NCI-H2081 (cell line): ENCODE data around the gene MAP3K7.

Experiments used
- DNase-seq, 2 experiments: peaks; one replicate each; lab custom pipeline; 2025; lab: John Stamatoyannopoulos, UW

MAP3K7 gene

DNA sequence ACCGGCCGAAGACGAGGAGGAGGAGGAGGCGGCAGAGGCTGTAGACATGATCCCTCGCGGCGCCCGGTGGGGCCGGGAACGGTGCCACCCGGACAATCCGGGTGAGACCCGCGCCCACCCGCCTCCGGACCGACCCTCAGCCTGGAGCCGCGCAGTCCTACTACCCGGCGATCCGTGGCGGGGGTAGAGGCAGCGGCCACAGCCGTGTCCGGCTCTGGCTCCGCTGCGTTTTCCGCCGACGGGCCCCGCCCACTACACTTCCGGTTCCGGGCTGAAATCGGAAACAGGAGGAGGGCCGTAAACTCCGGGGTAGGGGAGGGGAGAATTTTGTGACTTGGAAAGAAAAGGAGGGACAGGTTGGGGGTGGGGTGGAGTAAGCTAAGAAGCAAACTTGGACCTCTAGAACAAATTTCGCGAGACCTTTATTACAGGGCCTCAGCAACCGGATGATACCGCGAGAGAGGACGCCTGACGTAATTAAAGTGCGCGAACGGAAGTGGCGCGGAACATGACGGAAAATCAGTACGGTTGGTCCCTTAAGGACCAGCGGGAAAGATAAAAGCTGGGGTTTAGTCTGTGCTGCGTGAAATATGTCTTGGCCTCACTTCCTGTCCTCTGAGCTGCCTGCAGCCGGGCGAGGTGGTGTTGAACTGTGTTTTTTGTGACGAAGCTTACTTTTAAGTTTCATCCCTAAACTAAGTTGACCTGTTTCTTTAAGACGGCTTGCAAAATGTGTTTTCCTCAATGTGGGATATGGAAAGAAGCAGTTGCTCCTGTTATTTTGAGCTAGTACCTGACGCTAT is at the start of gene MAP3K7:
Gene MAP3K7, minus strand, starts transcription at position 237 of the 803 bp plus-strand sequence. Its CDS starts 189 bp downstream, at position 48.
- peak; percentile 85 to 93 for DNase-seq

DNA sequence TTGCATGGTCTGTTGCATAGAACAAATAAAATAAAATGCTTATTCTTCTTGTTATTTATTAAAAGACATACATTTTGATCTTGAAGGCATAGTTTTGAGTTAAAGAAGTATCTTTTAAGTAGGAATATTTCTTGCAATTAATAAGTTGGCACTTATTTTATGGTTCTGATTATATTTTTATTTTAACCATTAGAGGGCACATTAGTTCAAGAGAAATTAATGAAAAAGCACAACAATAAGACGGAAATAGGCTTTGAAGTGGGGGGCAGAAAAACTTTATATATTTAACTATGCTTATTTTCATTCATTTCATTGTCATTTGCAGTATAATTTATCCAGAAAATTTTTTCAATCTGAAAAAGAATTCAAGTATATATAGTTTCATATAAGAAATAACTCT is 44.2 kb upstream of the MAP3K7 start:
- no peak for DNase-seq

DNA sequence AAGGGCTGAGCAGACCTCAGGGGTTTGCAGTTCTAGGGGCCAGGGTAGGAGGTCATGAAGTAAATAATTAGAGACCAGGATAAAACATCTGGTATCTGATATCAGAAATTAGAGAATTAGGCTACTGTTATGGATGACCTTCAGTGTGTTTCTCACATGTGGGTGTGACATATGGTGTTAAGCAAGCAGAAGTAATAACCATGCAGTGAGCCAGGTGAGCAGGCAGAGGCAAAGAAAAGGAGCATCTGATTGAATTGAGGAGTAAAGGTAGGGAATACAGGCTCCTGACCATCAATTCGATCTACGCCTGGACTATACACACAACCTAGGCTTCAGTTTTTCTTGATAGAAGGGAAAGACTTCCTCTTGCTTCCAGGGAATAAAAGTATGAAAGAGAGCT is 34.7 kb upstream of the MAP3K7 start:
- DNase-seq: no peak

DNA sequence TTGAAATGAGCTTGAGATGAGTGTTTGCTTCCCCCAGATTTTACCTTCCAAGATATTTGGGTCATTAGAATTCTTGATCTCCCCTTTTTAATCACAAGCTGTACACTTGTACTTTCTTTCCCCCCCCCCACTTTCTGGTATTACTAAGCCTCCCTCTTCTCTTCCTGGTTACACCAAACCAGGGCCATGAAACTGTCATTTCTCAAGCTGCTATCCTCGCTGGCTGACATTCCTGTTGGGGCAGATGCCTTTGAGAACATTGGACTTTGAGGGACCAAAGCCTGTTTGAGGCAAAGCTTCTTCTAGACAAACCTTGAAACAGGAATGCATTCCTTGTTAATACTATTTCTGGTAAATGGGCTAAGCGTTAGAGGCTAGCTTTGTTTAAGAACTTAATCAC is 32.3 kb upstream of the MAP3K7 start:
- DNase-seq: no peak

DNA sequence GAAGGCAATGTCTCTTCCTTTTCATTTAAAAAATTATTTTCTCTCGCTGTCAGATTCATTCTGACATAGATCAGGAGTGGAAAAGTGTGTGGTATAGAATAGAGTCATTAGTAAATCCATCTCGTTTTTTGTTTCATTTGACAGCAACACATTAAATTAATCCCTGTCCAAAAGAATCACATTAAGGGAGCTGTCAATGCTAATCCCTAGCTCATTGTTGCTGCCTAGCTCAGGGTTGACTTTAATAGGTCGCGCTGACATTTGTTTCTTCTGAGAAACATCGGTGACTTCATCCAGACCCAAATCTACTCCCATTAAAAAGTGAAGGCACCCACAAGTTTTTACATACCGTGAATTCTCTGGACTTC is 25.4 kb upstream of the MAP3K7 start:
- DNase-seq: no peak

DNA sequence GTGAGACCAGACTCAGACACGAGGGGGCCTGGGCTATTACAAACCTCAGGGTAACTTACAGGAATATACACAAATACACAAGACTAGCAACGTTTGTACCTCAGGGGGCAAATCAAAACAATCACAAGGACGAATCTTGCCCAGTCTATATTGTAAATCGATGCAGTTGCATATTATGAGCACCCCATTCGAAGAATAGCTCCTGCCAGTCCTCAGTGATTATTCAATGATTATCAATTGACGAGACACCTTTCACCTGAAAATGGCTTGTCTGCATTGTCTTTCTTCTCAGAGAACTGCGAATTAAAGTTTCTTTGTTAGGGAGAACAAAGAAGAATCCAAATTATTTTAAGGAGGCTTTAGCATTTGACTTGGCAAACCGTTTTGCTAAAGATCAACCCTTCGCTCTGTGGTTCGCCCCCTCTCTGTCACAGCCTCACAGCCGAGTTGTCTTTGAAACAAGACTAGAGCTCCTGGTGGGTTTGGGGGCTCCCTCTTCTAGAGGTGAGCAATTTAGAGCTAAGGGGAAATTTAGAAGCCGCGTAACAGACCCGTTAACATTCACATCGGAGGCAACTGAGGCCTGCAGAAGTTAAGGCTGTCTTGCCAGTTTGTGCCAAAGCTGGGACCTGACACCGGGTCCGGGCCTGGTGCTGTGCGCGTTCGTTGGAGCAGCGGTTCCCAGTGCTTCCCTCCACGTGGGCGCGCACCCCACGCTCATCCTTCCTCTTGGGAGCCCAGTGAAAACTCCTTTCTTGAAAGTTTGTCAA is 24.9 kb upstream of the MAP3K7 start:
- DNase-seq: no peak

DNA sequence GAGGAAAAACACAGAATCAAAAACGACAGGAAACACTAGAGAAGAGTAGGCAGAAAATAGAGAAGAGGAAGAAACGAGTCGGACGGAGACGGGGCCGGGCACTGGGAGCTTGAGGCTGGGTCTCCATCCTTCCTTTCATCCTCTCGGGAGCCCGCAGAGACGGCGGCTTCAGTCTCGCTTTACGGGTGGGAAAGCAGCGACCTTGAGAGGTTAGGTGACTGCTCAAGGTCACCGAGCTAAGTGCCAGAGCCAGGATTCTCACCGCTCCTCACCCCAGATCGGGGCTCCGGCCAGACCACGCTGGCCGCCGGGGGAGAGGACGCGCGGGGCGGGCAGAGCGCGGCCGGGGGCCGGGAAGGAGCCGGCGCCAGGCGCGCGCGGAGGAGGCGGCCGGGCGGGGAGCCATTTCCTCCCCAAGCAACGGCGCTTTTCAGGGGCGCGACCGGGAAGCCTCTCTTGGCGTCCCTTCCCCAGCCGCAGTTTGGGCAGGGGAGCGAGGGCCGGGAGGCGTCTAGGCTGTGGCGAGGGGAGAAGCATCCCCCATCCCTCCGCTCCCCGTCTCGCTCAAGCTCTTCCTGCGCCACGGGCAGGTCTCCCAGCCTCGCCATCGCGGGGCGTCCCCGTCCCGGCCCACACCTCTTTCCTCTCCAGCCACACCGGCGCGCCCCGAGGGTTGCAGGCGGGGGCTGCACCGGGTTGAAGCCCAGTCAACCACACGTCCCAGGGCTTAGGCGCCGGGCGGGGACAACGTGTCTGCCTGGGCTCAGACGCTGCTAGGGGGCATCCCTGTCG is 24.1 kb upstream of the MAP3K7 start:
- peak; percentile 29 to 56 for DNase-seq

DNA sequence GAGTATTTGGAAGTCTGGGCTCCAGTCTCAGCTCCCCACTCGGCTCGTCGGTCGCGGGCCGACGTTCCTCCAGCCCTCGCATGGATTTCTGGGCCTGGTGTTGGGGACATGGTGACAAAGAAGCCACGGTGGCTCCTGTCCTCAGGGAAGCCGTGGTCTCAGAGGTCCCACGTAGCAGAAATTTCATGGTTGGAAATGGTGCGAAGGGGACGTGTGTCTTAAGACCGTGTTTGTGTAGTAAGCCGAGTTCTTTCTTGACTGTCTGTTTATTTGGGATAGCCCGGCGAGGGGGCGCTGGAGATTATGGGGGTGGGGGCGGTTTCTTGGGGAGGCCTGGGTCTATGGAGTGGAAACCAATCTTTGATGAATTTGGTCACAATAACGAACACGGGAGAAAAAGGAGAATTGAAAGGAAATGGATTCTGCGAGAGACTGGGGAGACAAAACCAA is 23.5 kb upstream of the MAP3K7 start:
- DNase-seq: peak in 1 of 2 experiments; percentile 6

DNA sequence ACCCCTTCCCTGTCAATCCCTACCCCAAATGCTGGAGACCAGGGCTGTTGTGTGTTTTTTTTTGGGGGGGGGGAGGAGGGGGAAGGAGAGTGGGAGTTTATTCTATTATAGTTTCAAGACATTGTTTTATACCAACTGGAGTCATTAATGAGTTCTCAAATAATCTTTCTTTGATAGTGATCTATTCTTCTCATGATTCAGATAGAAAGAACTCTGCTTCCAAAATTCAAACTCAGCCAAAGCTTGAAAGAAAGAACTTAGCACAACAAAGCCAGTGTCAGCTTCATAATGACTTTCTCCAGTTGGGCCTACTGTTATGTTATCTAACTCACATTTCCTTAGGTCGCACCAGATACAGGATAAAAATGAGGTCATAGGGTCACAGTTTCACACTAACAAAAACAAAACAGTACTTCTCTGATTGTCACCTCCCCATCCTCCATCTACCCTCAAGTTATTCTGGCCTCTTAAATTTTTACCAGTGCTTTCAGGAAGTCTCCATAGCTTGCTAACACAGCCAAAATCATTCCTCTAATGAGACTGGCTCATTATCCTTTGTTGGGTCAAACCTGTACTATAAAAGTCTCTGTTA is 19.0 kb upstream of the MAP3K7 start:
- DNase-seq: no peak

DNA sequence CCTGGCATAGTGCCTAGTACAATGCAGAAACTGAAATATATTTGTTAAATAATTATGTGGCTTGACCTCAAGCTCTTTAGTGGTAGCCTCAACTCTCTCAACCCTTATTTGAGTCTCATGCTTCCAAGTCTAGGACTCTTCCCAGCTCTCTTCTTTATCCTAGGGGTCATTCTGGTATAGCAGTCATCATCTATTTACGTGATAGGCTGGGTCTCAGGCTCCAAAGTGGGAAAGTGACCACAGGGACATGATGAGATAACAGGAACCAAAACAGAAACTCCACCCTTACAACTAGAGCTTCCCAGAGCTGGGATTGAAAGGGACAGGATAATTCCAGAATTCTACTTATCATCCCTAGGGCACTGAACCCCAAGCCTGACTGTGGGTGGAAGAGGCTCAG is 17.7 kb upstream of the MAP3K7 start:
- DNase-seq: no peak

DNA sequence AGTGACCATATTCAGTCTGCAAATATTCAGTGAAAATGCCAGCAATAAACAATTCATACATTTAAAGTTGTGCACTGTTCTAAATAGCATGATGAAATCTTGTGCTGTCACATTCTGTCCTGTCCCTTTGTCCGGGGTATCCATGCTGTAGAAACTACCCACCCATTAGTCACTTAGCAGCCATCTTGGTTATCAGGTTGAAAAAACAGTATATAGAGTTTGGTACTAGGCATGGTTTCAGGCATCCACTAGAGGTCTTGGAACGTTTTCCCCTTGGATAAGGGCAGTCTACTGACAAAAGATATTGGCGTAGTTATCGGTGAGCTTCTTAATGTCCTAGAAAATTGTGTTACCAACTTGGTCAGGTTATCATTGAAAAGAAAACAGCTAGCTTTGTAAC is 12.3 kb upstream of the MAP3K7 start:
- no peak for DNase-seq

DNA sequence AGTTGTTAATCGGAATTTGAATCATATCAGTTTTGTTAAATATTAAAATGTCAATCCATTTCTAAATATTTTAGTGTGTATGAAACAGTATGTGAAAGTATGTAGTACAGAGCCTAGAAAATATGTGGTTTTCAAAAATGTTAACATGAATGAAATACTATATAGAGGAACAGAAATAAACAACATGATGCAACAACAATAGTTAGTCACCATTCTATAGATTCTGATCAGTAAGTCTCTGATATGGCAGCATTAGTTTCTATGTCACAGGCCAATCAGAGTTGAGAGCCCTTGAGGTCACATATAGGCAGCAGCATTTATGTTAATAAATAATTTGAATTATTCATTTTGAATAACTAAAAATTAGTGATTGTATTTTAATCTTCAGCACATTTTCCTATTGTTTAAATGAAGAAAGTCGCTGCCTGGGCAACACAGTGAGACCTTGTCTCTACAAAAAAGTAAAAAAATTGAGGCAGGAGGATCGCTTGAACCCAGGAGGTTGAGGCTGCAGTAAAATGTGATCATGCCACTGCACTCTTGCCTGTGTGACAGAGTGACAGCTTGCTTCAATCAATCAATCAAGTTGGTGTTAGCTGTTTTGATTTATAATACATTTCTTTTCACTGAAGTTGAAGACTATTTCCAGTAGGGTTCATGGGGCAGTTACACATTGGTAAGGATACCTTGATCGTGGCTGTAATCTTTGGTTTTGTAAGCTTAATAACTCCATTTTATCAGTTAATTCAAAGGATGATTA is 11.5 kb upstream of the MAP3K7 start:
- no peak for DNase-seq

DNA sequence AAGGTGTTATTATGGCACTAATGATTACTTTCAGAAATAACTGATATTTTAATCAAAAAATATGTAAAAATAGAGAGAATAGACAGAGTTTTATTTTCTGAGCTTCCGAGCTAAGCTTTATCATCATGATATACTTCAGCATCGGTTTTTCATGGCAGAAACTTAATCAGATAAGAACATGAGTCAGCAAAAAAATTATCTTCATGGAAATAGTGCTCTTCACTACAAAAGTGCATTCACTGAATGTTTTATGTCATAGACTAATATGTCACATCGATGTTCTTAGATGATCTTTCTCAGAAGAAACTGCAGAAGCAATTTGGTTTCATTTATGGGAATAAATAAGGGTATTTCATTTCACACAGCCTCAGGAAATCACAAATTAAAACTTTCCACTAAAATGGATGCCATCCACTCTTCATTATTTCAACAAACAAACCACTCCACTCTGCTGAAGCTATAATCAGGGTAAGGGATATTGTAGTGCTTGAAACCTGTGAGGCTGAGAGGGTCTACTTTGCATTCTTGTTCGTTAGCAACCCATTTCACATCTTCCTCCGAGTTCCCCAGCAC is 10.2 kb upstream of the MAP3K7 start:
- no peak for DNase-seq

DNA sequence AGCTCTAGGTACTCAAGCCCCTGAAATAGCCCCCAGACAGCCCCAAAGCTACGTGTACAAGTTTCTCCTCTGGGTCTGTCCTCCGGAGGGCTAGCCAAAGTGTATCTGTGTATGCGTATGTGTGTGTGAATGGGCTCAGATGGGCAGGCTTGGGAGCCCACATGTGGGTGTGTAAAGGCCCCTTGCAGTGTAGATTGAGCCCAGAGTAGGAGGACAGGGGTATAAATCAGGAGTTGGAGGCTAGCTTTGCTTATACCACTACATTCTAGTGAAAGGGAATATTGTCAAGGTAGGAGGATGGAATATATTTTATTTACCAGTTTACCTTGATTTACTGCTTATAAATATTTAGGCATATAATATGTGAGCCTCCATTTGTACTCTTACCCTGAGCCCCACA is 9.0 kb upstream of the MAP3K7 start:
- no peak for DNase-seq

DNA sequence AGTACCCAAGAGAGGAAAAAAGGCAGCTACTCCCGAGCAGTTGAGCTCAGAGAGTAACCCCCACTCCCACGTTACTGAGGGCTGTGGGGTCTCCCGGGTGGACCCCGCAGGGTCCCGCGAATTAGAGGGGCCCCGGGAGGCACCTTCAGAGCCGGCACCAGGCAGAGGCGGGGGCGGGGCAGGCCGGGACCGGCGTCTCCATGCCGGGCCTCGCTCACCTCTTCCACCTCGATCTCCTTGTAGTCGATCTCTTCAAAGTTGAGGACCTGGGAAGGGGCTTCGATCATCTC is 381 bp downstream of the MAP3K7 start:
- no peak for DNase-seq

DNA sequence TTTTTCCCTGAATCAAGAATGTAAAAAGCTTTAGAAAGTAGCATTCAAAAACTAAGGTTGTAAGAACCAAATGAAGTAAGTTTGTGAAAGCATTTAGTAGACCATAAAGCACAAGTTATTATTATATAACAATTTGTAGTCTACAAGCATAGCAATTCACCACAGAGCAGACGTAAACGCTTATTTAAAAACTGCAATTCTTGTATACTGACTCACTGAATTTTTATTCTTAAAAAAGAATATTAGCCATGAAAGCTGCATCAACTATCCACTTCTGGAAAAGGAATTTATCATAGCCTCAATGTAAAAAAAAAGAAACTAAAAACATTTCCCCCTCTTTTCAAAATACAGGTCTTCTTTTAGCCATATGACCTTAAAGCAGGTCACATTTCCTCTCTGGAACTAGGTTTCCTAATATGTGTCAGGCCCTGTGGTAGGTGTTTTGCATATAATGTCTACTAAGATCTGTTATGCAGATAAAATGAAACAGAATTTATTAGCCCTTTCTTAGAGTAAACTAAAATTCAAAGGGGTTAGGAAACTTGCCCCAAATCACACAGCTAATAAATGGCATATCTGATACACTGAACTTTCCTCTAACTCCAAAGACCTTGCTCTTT is 2.1 kb downstream of the MAP3K7 start:
- no peak for DNase-seq

DNA sequence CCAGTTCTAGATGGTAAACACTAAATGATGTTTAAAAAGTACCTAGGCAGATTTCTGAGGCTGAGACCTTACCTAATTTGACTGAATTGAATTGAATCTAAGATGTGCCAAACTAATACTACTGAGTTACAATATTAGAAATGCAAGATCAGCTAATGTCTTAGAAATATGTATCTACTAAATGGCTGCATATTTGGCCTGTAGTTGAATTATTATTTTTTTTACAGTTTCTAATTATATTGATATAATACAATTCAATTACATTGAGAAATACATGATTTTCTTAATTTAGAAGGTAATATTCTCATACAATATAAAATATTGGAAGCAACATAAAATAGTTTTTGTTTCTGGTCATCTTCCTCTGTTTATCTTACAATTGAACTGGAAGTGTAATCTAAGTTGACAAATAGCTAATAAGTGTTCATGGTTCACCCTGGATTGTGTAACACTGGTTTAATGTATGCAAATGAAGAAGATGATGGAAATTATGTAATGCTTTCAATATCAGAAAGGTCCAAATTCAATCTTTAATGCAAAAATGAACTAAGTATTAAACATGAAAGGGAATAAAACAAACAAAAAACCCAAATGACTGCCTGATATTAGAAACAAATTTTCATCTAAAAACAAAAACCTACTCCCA is 2.9 kb downstream of the MAP3K7 start:
- no peak for DNase-seq

DNA sequence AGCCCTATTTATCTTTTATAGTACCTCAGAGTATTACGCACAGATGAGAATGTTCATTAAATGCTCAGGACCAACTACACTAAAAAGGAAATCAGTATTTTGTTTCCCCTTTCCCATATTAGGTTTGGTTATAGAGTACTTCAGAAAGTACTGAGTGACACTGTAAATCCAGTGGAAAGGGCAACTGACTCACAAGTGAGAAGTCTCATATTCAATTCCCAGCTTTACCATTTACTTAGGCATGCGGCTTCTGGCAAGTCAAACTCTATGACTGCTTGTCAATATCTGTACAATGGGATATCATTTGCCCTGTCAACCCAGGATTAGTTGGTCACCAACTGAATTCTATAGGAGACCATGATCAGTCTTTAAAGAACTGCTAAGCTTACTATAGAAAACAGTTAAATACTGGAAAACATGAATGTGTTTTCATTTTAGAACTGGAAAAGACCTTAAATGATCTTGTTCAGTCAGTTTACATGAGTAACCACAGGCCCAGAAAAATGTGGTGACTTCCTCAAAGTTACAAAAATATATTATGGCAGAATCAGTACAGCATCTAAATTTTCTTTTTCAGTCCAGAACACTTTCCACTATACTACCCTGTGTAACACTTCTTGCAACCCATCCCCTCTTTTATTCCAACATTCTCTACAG is 3.6 kb downstream of the MAP3K7 start:
- DNase-seq: no peak

DNA sequence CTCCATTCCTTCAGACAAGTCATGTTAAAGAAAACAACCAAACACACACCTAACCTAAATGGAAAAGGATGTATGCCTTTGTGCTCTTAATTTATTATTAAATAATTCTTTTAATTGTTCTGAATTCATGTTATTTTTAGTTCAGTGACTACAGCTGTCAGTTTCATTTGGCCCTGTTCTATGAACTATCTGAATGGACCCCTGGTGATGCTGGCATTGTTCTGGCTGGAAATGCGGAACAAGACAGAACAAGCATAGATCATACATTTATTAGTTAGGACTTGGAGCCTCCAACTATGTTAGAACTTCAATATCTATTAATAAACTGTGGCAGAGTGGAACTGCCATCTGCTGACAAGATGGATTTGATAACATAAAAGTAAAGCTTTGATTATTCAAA is 5.7 kb downstream of the MAP3K7 start:
- DNase-seq: no peak
